PC-3 (cell line): ENCODE results near the gene SLC35E4. TPM values are rescaled to one million over a fixed set of nuclear protein-coding genes. Genes with fewer than 3 reads are reported as not detected.
A peak's percentile ranks its signal among the peaks of the same experiment; 100 is the strongest.

Experiments
- ATAC-seq: fragments of 200-7000 bp; cut with Tn5 transposase; 2 replicates; pipeline ENCODE4 v1.9.1; 2020; ENCODE audit warnings: mild to moderate bottlenecking, moderate library complexity
- BruUV-seq: library from RNA; stranded (reverse); fragments of 400-500 nt; replicated peaks from 2 replicates; lab custom pipeline; 2021; lab: Mats Ljungman, UMichigan
- CTCF ChIA-PET: fragments of 300-600 bp; sonication (Branson Sonifier 250); formaldehyde crosslinking; loops from one replicate; lab custom pipeline; 2022; ENCODE audit warnings: antibody characterized with exemption; lab: Charles Lee
- POLR2A ChIA-PET: fragments of 300-600 bp; sonication (Branson Sonifier 250); formaldehyde crosslinking; loops from one replicate; lab custom pipeline; 2022; ENCODE audit warnings: antibody characterized with exemption; ENCODE audit not compliant: unreplicated experiment; lab: Charles Lee
- DNase-seq: peaks from one replicate; pipeline ENCODE4 v3.0.0-alpha.2; 2015
- H2AFZ ChIP-seq: fragments of 300-600 bp; sonication (generic); 2 replicates; pipeline ENCODE4 v1.6.0; 2016; ENCODE audit warnings: antibody characterized with exemption, low read length
- H3F3A ChIP-seq: fragments of 300-600 bp; sonication (generic); one replicate; pipeline ENCODE4 v1.6.0; 2017; ENCODE audit warnings: antibody characterized with exemption, low read length, control low read depth, mild to moderate bottlenecking; ENCODE audit not compliant: unreplicated experiment
- H3K27ac ChIP-seq: fragments of 300-600 bp; sonication (generic); 2 replicates; pipeline ENCODE4 v1.5.1; 2016; ENCODE audit warnings: mild to moderate bottlenecking, low read length
- H3K27me3 ChIP-seq: fragments of 300-600 bp; sonication (generic); 2 replicates; pipeline ENCODE4 v1.6.1; 2016; ENCODE audit warnings: low read length, mixed read lengths
- H3K36me3 ChIP-seq: fragments of 300-600 bp; sonication (generic); 2 replicates; pipeline ENCODE4 v1.6.1; 2016; ENCODE audit warnings: low read depth, mixed run types, low read length, mixed read lengths
- H3K4me1 ChIP-seq: fragments of 300-600 bp; sonication (generic); 2 replicates; pipeline ENCODE4 v1.5.1; 2016; ENCODE audit warnings: low read length; ENCODE audit not compliant: insufficient read depth
- H3K4me2 ChIP-seq: fragments of 300-600 bp; sonication (generic); 2 replicates; pipeline ENCODE4 v1.6.0; 2016; ENCODE audit warnings: low read length
- H3K4me3 ChIP-seq: fragments of 300-600 bp; sonication (generic); 2 replicates; pipeline ENCODE4 v1.5.1; 2016; ENCODE audit warnings: mild to moderate bottlenecking, low read length, mixed read lengths
- H3K79me2 ChIP-seq: fragments of 300-600 bp; sonication (generic); 2 replicates; pipeline ENCODE4 v1.6.1; 2017; ENCODE audit warnings: low read length, mixed read lengths
- H3K9ac ChIP-seq: fragments of 300-600 bp; sonication (generic); 2 replicates; pipeline ENCODE4 v1.6.0; 2016; ENCODE audit warnings: mild to moderate bottlenecking, low read length
- H3K9me2 ChIP-seq: fragments of 300-600 bp; sonication (generic); replicated peaks from 2 replicates; pipeline ENCODE4 v1.6.1; 2016; ENCODE audit warnings: mixed run types, low read length, mixed read lengths
- H3K9me3 ChIP-seq: fragments of 300-600 bp; sonication (generic); 2 replicates; pipeline ENCODE4 v1.6.1; 2016; ENCODE audit warnings: low read length, mixed read lengths
- H4K20me1 ChIP-seq: fragments of 300-600 bp; sonication (generic); 2 replicates; pipeline ENCODE4 v1.6.1; 2016; ENCODE audit warnings: low read length, mixed read lengths
- CTCF ChIP-seq: fragments of 300-600 bp; sonication (generic); conservative IDR thresholded peaks from 2 replicates; pipeline ENCODE4 v1.5.1; 2017; ENCODE audit warnings: antibody characterized with exemption, low read depth, mild to moderate bottlenecking, low read length
- EZH2 ChIP-seq: fragments of 300-600 bp; sonication (generic); IDR thresholded peaks from one replicate; pipeline ENCODE4 v1.6.1; 2017; ENCODE audit warnings: antibody characterized with exemption, mild to moderate bottlenecking, low read length; ENCODE audit not compliant: unreplicated experiment
- EZH2phosphoT487 ChIP-seq: fragments of 300-600 bp; sonication (generic); IDR thresholded peaks from 2 replicates; pipeline ENCODE4 v1.6.1; 2018; ENCODE audit warnings: mild to moderate bottlenecking, antibody characterized with exemption, low read length, borderline replicate concordance
- intact Hi-C: fragments of 100-400 bp; cut with micrococcal nuclease; formaldehyde crosslinking; loops from 2 replicates; pipeline ENCODE4 v1.9.0; 2023
- total RNA-seq: library from RNA; depleted of rRNA; stranded (reverse); fragments of >200 nt; gene quantifications from 2 replicates; pipeline ENCODE4 v1.2.3, GENCODE V29; 2014

Gene SLC35E4
- total RNA-seq, 1 experiment from 2014 or later = 16.8 TPM

DNA sequence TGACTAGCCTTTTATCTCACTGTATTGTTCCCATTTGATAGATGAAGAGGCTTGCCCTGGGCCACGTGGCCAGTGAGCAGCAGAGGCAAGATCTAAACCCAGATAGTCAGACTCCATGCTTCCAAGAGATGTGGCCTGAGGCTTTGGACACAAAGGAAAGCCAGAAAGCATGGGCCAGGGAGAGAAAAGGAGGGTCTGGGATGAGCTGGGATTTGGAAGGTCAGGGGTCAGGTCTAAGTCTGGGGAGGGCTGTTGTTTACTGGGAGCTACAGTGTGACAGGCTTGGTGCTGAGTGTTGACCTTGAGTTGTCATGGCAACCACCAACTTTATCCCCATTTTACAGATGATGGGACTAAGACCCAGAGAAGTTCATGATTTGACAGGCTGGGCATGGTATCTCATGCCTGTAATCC, 2.1 kb downstream of the SLC35E4 start:
- Histone ChIP-seq H3K27ac (no peak overlapping the region), H3K9me3 (no peaks in the 10 kb centered on the region), H4K20me1 (no peaks in the 10 kb centered on the region), H3K9ac (no peak overlapping the region), H3K4me3 (peak overlapping the region; percentile 96), H3K4me1 (peaks cover 23% of the 10 kb centered on the region), H3K4me2 (peak overlapping the region; percentile 100), H2AFZ (no peak overlapping the region), H3K36me3 (no peaks in the 10 kb centered on the region), H3F3A (no peaks in the 10 kb centered on the region), H3K79me2 (peaks cover 34% of the 10 kb centered on the region), H3K9me2 (no peaks in the 10 kb centered on the region), H3K27me3 (no peaks in the 10 kb centered on the region)
- intact Hi-C loops = no loop called here
- no peak for TF ChIP-seq EZH2phosphoT487
- no peak for TF ChIP-seq EZH2
- no peak for TF ChIP-seq CTCF
- ChIA-PET POLR2A (no interaction called here), CTCF (no interaction called here)
- ATAC-seq = no peak
- DNase-seq = no peak
- no TSS peak for BruUV-seq

DNA sequence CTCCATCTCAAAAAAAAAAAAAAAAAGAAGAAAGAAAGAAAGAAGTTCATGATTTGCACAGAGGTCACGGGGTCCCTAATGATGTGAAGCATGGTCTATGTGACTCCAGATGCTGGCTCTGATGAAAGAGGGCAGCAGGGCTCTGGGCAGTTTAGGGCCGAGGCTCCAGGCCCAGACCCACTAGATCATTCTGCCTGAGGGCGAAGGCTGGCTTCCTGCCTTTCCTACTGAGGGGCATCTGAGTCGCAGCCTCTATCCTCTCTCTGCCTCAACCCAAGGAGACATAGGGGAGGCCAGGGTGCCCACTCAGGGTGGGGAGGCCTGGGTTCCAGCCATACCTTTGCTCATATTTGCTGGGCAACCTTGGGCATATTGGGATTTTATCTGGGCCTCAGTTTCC, 4.8 kb downstream of the SLC35E4 start:
- intact Hi-C loops = no loop called here
- H3K9ac ChIP-seq = no peak overlapping the region
- no peaks in the 10 kb centered on the region for H4K20me1 ChIP-seq
- ChIA-PET CTCF (no interaction called here), POLR2A (no interaction called here)
- H3K9me3 ChIP-seq = no peaks in the 10 kb centered on the region
- no peaks in the 10 kb centered on the region for H3F3A ChIP-seq
- no peak overlapping the region for H3K4me2 ChIP-seq
- no peak for TF ChIP-seq CTCF
- TF ChIP-seq EZH2phosphoT487 = no peak
- no peak for TF ChIP-seq EZH2
- no TSS peak for BruUV-seq
- H2AFZ ChIP-seq = no peak overlapping the region
- H3K4me3 ChIP-seq = no peak overlapping the region
- no peak overlapping the region for H3K27ac ChIP-seq
- peaks cover 31% of the 10 kb centered on the region for H3K4me1 ChIP-seq
- H3K9me2 ChIP-seq = no peaks in the 10 kb centered on the region
- H3K36me3 ChIP-seq = no peaks in the 10 kb centered on the region
- H3K27me3 ChIP-seq = no peaks in the 10 kb centered on the region
- peaks cover 41% of the 10 kb centered on the region for H3K79me2 ChIP-seq
- ATAC-seq = no peak
- DNase-seq = no peak

- Histone ChIP-seq H3K27me3 (no peaks in the 10 kb centered on the region), H3K4me1 (peaks cover 31% of the 10 kb centered on the region), H4K20me1 (no peaks in the 10 kb centered on the region), H2AFZ (no peak overlapping the region), H3K9ac (no peak overlapping the region), H3K4me2 (no peak overlapping the region), H3K9me2 (no peaks in the 10 kb centered on the region), H3K9me3 (no peaks in the 10 kb centered on the region), H3K36me3 (no peaks in the 10 kb centered on the region), H3K4me3 (no peak overlapping the region), H3K79me2 (peaks cover 39% of the 10 kb centered on the region), H3K27ac (no peak overlapping the region), H3F3A (no peaks in the 10 kb centered on the region)
- intact Hi-C loops = no loop called here
- POLR2A ChIA-PET = no interaction called here
- no peak for TF ChIP-seq CTCF
- TF ChIP-seq EZH2phosphoT487 = no peak
- no peak for TF ChIP-seq EZH2
- CTCF ChIA-PET = no interaction called here
- ATAC-seq (no peak), DNase-seq (no peak)
- no TSS peak for BruUV-seq
Measured at GRCh38 chr22:30640839-30641430, 5.4 kb downstream of the SLC35E4 start.
